Epithelial cell of proximal tubule (primary cell): Measurements from ENCODE around the gene SPDYE6. TPM values are rescaled to one million over a fixed set of nuclear protein-coding genes. Genes with fewer than 3 reads are reported as not detected.
"Not testable (repeated sequence)": the region's sequence is repeated elsewhere in the genome, so short reads cannot be mapped to it uniquely, and the experiment has no call there.

Experiments used
- DNase-seq: peaks from one replicate; pipeline ENCODE4 v3.0.0-alpha.2; 2011; ENCODE audit warnings: low read depth
- H3K4me3 ChIP-seq: 2 replicates; pipeline ENCODE4 v1.5.1; 2011; ENCODE audit warnings: low read depth, mild to moderate bottlenecking, low read length
- CTCF ChIP-seq: conservative IDR thresholded peaks from 2 replicates; pipeline ENCODE4 v1.5.1; 2012; ENCODE audit warnings: low read depth, mild to moderate bottlenecking, low read length
- total RNA-seq: library from RNA; depleted of rRNA; stranded (reverse); fragments of >200 nt; gene quantifications from 2 replicates; pipeline ENCODE4 v1.2.3, GENCODE V29; 2015

Gene SPDYE6, protein sequence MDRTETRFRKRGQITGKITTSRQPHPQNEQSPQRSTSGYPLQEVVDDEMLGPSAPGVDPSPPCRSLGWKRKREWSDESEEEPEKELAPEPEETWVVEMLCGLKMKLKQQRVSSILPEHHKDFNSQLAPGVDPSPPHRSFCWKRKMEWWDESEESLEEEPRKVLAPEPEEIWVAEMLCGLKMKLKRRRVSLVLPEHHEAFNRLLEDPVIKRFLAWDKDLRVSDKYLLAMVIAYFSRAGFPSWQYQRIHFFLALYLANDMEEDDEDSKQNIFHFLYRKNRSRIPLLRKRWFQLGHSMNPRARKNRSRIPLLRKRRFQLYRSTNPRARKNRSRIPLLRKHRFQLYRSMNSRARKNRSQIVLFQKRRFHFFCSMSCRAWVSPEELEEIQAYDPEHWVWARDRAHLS
- not detected in 2 replicates for total RNA-seq

- not testable (repeated sequence) for DNase-seq, H3K4me3 ChIP-seq
Observed at GRCh38 chr7:102356344-102356743, at the start of gene SPDYE6. Gene SPDYE6 (minus strand): TSS chr7:102356444. CDS start chr7:102356023, 421 bp downstream.

DNA sequence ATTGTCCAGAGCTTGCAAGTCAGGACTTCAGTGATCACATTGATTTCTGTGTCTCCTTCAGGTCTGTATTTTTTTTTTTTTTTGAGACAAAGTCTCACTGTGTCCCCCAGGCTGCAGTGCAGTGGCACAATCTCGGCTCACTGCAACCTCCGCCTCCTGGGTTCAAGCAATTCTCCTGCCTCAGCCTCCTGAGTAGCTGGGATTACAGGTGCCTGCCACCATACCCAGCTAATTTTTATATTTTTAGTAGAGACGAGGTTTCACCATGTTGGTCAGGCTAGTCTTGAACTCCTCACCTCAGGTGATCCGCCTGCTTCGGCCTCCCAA lies 48.6 kb upstream of the SPDYE6 start:
- H3K4me3 ChIP-seq, DNase-seq: not testable (repeated sequence)

GRCh38 chr7:102404005-102404861 lies 48.0 kb upstream of the SPDYE6 start:
- DNase-seq: peak; percentile 36
- peak; percentile 68 for TF ChIP-seq CTCF
- no peak overlapping the region for H3K4me3 ChIP-seq

GRCh38 chr7:102403563-102403962 lies 47.3 kb upstream of the SPDYE6 start:
- no peak overlapping the region for H3K4me3 ChIP-seq
- no peak for TF ChIP-seq CTCF
- no peak for DNase-seq

DNA sequence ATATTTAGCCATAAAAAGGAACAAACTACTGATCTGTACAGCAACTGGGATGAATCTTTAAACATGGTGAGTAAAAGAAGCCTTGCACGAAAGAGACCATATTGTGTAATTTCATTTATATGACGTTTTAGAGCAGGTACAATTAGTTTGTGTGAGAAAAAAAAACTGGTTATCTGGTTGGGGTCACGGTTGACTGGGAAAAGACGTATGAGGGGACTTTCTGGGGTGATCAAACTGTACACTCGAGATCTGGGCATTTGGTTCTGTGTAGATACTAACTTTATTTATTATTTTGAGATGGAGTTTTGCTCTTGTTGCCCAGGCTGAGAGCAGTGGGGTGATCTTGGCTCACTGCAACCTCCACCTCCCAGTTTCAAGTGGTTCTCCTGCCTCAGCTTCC lies 44.1 kb upstream of the SPDYE6 start:
- no peak for DNase-seq
- no peak for TF ChIP-seq CTCF

DNA sequence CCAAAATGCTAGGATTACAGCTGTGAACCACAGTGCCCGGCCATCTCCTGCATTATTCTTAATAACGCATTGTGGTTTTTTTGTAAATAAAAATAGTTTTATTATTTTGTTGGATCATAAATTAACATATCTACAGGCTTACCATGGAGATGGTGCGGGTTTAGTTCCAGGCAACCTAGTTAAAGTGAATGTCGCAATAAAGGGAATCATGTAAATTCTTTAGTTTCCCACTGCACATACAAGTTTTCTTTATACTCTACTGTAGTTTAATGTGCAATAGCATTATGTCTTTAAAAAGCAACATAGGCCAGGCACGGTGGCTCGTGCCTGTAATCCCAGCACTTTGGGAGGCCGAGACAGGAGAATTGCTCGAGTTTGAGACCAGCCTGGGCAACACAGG lies 42.3 kb upstream of the SPDYE6 start:
- H3K4me3 ChIP-seq: no peak overlapping the region
- no peak for DNase-seq
- no peak for TF ChIP-seq CTCF

More for the DNA sequence above, 44.1 kb upstream of the SPDYE6 start:
- H3K4me3 ChIP-seq: no peak overlapping the region

DNA sequence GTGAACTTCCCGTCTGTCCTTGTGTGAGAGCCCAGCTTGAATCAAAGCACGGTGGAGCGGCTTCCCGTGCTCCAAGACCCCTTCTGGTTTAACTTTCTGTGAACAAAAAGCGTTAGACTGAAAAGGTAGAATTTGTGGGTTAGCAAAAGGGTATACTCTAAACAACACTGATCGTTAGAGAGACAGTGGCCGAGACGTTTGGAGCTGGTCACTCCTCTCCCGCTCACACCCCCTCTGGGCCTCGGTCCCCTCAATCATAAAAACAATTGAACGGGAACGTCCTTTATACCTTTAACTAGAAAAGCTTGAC lies 40.4 kb upstream of the SPDYE6 start:
- peak overlapping the region; percentile 100 for H3K4me3 ChIP-seq
- TF ChIP-seq CTCF: no peak
- no peak for DNase-seq
